K562 (cell line): ENCODE results near the gene SPTBN4. TPM values are rescaled to one million over a fixed set of nuclear protein-coding genes. Genes with fewer than 3 reads are reported as not detected.

ENCODE experiments used
- ATAC-seq: fragments of 200-7000 bp; cut with Tn5 transposase; 3 replicates; pipeline ENCODE4 v1.9.1; 2020; ENCODE audit warnings: moderate library complexity
- BruUV-seq: library from RNA; stranded (reverse); fragments of 400-500 nt; replicated peaks from 2 replicates; lab custom pipeline; 2021; lab: Mats Ljungman, UMichigan
- CTCF ChIA-PET: fragments of 300-600 bp; formaldehyde crosslinking; extraction: SDS; loops from one replicate; lab custom pipeline; 2021; ENCODE audit warnings: low intra/inter-chr PET ratio; lab: Yijun Ruan, JAX
- POLR2A ChIA-PET: fragments of 300-600, 350-650 bp; sonication (Branson Sonifier 250); formaldehyde crosslinking; extraction: SDS; loops from one replicate; lab custom pipeline; 2021; ENCODE audit warnings: antibody characterized with exemption, inconsistent platforms; lab: Yijun Ruan, JAX
- DNase-seq, 4 experiments: peaks; one replicate each; pipeline versions ENCODE4 v3.0.0 to v3.0.0-alpha.2; 2011 to 2018; ENCODE audit warnings: low spot score in 3 of 4, mixed read lengths in 3 of 4; ENCODE audit errors: extremely low read depth in 1 of 4
- FAIRE-seq: peaks from 2 replicates; lab custom pipeline; 2011; peaks lifted over from hg19 to GRCh38; lab: Jason Lieb, UNC
- H2AFZ ChIP-seq: 2 replicates; pipeline ENCODE4 v1.6.0; 2011; ENCODE audit warnings: low read depth, low read length, control low read depth, inconsistent platforms
- H3K27ac ChIP-seq: fragments of 200-600 bp; 3 replicates; pipeline ENCODE4 v1.8.0; 2011; ENCODE audit warnings: low read depth, mild to moderate bottlenecking, control low read depth, inconsistent platforms, low read length, moderate library complexity, mixed read lengths; ENCODE audit errors: extremely low read depth
- H3K27me3 ChIP-seq, 2 experiments: fragments of 300-600 bp in 1 of 2; 2 replicates in 1 of 2; 3 replicates in 1 of 2; pipeline versions ENCODE4 v1.6.0 to v1.8.0; 2011; ENCODE audit warnings: inconsistent platforms in 2 of 2, low read length in 2 of 2, mild to moderate bottlenecking in 1 of 2, mixed read lengths in 1 of 2, moderate library complexity in 1 of 2; ENCODE audit not compliant: control insufficient read depth in 2 of 2, insufficient read depth in 2 of 2
- H3K36me3 ChIP-seq: fragments of 300-600 bp; 3 replicates; pipeline ENCODE4 v1.8.0; 2011; ENCODE audit warnings: mild to moderate bottlenecking, low read length, inconsistent platforms; ENCODE audit not compliant: control insufficient read depth, insufficient read depth
- H3K4me1 ChIP-seq, 2 experiments: fragments of 200-600 bp in 1 of 2; replicated peaks in 1 of 2; 2 replicates in 1 of 2; 3 replicates in 1 of 2; pipeline versions ENCODE4 v1.5.1 to v1.8.0; 2011; ENCODE audit warnings: inconsistent platforms in 2 of 2, low read length in 2 of 2, mild to moderate bottlenecking in 1 of 2, mixed read lengths in 1 of 2, moderate library complexity in 1 of 2; ENCODE audit not compliant: control insufficient read depth in 2 of 2, insufficient read depth in 2 of 2
- H3K4me2 ChIP-seq: 2 replicates; pipeline ENCODE4 v1.6.1; 2011; ENCODE audit warnings: low read length, control low read depth, inconsistent platforms, mixed read lengths; ENCODE audit not compliant: insufficient read depth
- H3K4me3 ChIP-seq: fragments of 200-600 bp; sonication (generic), shearing (Covaris generic); 2 replicates; pipeline ENCODE4 v1.5.1; 2016; ENCODE audit warnings: control low read depth, inconsistent platforms
- H3K79me2 ChIP-seq: fragments of 200-600 bp; 3 replicates; pipeline ENCODE4 v1.8.0; 2011; ENCODE audit warnings: low read length, inconsistent platforms; ENCODE audit not compliant: control insufficient read depth, insufficient read depth
- H3K9ac ChIP-seq, 2 experiments: 2 replicates each; pipeline versions ENCODE4 v1.6.0 to v1.6.1; 2011; ENCODE audit warnings: low read depth in 2 of 2, low read length in 2 of 2, control low read depth in 1 of 2, inconsistent platforms in 1 of 2, mild to moderate bottlenecking in 1 of 2, mixed read lengths in 1 of 2; ENCODE audit not compliant: insufficient read depth in 1 of 2
- H3K9me1 ChIP-seq: one replicate; pipeline ENCODE4 v1.6.0; 2011; ENCODE audit warnings: inconsistent platforms, mild to moderate bottlenecking, low read length, moderate library complexity; ENCODE audit not compliant: control insufficient read depth, insufficient read depth
- H3K9me3 ChIP-seq: replicated peaks from 2 replicates; pipeline ENCODE4 v1.5.1; 2011; ENCODE audit warnings: low read depth, low read length, inconsistent platforms; ENCODE audit not compliant: control insufficient read depth, insufficient read depth
- H4K20me1 ChIP-seq: replicated peaks from 2 replicates; pipeline ENCODE4 v1.6.1; 2011; ENCODE audit warnings: low read length, inconsistent platforms, mixed read lengths; ENCODE audit not compliant: control insufficient read depth, insufficient read depth
- E2F8 ChIP-seq: fragments of 450-650 bp; IDR thresholded peaks from 2 replicates; pipeline ENCODE4 v1.7.1; 2018; ENCODE audit warnings: mild to moderate bottlenecking, low read depth; ENCODE audit not compliant: partially characterized antibody
- EP300 ChIP-seq: IDR thresholded peaks from 2 replicates; pipeline ENCODE4 v1.6.1; 2012; ENCODE audit warnings: low read length, improper control_type of control experiment
- ESRRB ChIP-seq: fragments of 250-450 bp; sonication (Bioruptor Pico); IDR thresholded peaks from 2 replicates; pipeline ENCODE4 v1.5.0; 2020; ENCODE audit warnings: mild to moderate bottlenecking, moderate library complexity, borderline replicate concordance
- KDM5B ChIP-seq: fragments of 200-600 bp; sonication (generic); IDR thresholded peaks from 2 replicates; pipeline ENCODE4 v1.6.1; 2012; ENCODE audit warnings: low read depth, mild to moderate bottlenecking, moderate library complexity, low read length, control low read depth, inconsistent platforms; ENCODE audit not compliant: insufficient replicate concordance
- PATZ1 ChIP-seq: fragments of 250-450 bp; sonication (Bioruptor Pico); IDR thresholded peaks from 2 replicates; pipeline ENCODE4 v1.5.0; 2020; ENCODE audit warnings: mild to moderate bottlenecking, borderline replicate concordance
- PHF20 ChIP-seq: fragments of 450-650 bp; IDR thresholded peaks from 2 replicates; pipeline ENCODE4 v1.6.1; 2018; ENCODE audit not compliant: partially characterized antibody
- POLR3A ChIP-seq: IDR thresholded peaks from 2 replicates; pipeline ENCODE4 v1.6.1; 2011; ENCODE audit warnings: borderline replicate concordance, mild to moderate bottlenecking, moderate library complexity; ENCODE audit not compliant: insufficient read length, insufficient read depth; ENCODE audit errors: extremely low read depth
- PREB ChIP-seq: sonication (generic); formaldehyde crosslinking; IDR thresholded peaks from 2 replicates; pipeline ENCODE4 v1.8.1; 2023; ENCODE audit warnings: mild to moderate bottlenecking, missing genetic modification reagents
- PYGO2 ChIP-seq: fragments of 450-650 bp; IDR thresholded peaks from 2 replicates; pipeline ENCODE4 v1.6.1; 2016; ENCODE audit warnings: mild to moderate bottlenecking, missing genetic modification characterization, moderate library complexity, missing compliant biosample characterization
- RBM34 ChIP-seq: fragments of 200-400 bp; formaldehyde crosslinking; IDR thresholded peaks from 2 replicates; pipeline ENCODE4 v1.6.1; 2018; ENCODE audit warnings: low read length, borderline replicate concordance; ENCODE audit not compliant: insufficient read depth
- SMAD4 ChIP-seq: fragments of 250-450 bp; sonication (Bioruptor Pico); conservative IDR thresholded peaks from 2 replicates; pipeline ENCODE4 v1.8.0; 2021; ENCODE audit warnings: inconsistent platforms, mild to moderate bottlenecking, moderate library complexity
- SMARCB1 ChIP-seq: IDR thresholded peaks from 2 replicates; pipeline ENCODE4 v1.6.1; 2011; ENCODE audit warnings: improper control_type of control experiment, low read depth; ENCODE audit not compliant: insufficient read length
- TCFL5 ChIP-seq: fragments of 250-450 bp; sonication (Bioruptor Pico); conservative IDR thresholded peaks from 2 replicates; pipeline ENCODE4 v1.6.1; 2021; ENCODE audit warnings: mild to moderate bottlenecking, moderate library complexity, matching md5 sums
- TEAD4 ChIP-seq, 2 experiments: sonication (generic) in 1 of 2; formaldehyde crosslinking in 1 of 2; IDR thresholded peaks; 2 replicates each; pipeline versions ENCODE4 v1.6.1 to v1.8.0; 2012 to 2022; ENCODE audit warnings: borderline replicate concordance in 1 of 2, inconsistent platforms in 1 of 2, low read length in 1 of 2, mild to moderate bottlenecking in 1 of 2, missing genetic modification reagents in 1 of 2
- ZNF511 ChIP-seq: sonication (generic); formaldehyde crosslinking; IDR thresholded peaks from 2 replicates; pipeline ENCODE4 v1.8.0; 2022; ENCODE audit warnings: mild to moderate bottlenecking, missing genetic modification reagents
- WGBS: fragments of 100-300 bp; shearing (Covaris generic); methylation state at CpG from one replicate; pipeline ENCODE4 v1.1.6; 2016; ENCODE audit warnings: low coverage, mixed read lengths; ENCODE audit not compliant: insufficient coverage; ENCODE audit errors: missing lambda C conversion rate; 5-methylcytosine and 5-hydroxymethylcytosine counted together
- in situ Hi-C: fragments of 300-500 bp; cut with MboI; formaldehyde crosslinking; loops from 4 replicates; pipeline ENCODE4 v1.15.0; 2018; ENCODE audit warnings: inconsistent platforms, mixed read lengths
- intact Hi-C: fragments of 100-400 bp; cut with micrococcal nuclease; formaldehyde crosslinking; loops from 2 replicates; pipeline ENCODE4 v1.14.2; 2022
- polyA plus RNA-seq, 8 experiments: library from polyadenylated mRNA; depleted of rRNA in 4 of 8; stranded (reverse) in 5 of 8; unstranded in 3 of 8; fragments of >200 nt; fragmentation: Nextera tagmentation in 2 of 8; fragmentation: Illumina TruSeq in 1 of 8; extraction: Ambion mirVana in 2 of 8; extraction: Trizol in 1 of 8; gene quantifications; 2 replicates each; pipeline versions ENCODE4 v1.2.1 to v1.2.3, GENCODE V29; 2011 to 2014; ENCODE audit warnings: inconsistent platforms in 1 of 8, missing spikeins in 1 of 8
- total RNA-seq, 7 experiments: library from RNA; depleted of rRNA in 6 of 7; stranded (reverse); fragments of >200 nt in 6 of 7; fragmentation: Illumina TruSeq in 2 of 7; extraction: Trizol in 2 of 7; gene quantifications; 2 replicates each; pipeline versions ENCODE4 v1.2.1 to v1.2.3, GENCODE V29; 2011 to 2021; ENCODE audit warnings: low replicate concordance in 1 of 7

SPTBN4 gene
- total and polyA plus RNA-seq, 9 of the 15 experiments (the other 6 are each of a cell fraction or from before 2014, with no cell fraction given) = 0.01 to 1.5 (median 0.86) TPM

GRCh38 chr19:40578442-40578908 lies 111.7 kb downstream of the SPTBN4 start:
- intact Hi-C loops = no loop called here
- Histone ChIP-seq H3K4me1 (peaks cover 17 to 45% of the 10 kb centered on the region in 2 experiments), H4K20me1 (no peaks in the 10 kb centered on the region), H3K9ac (no peak overlapping the region), H3K36me3 (peaks cover 21% of the 10 kb centered on the region; the same call in 1 of the 3 replicates), H3K9me3 (no peaks in the 10 kb centered on the region), H3K27ac (no peak overlapping the region), H3K4me3 (no peak overlapping the region), H3K27me3 (no peaks in the 10 kb centered on the region), H2AFZ (no peak overlapping the region), H3K9me1 (no peaks in the 10 kb centered on the region), H3K4me2 (peak overlapping the region; percentile 93; the same call in 1 of the 2 replicates), H3K79me2 (peaks cover 7% of the 10 kb centered on the region; the same call in 2 of the 3 replicates)
- in situ Hi-C loops = no loop called here
- 28% methylated on average over 12 of the region's 12 CpGs for WGBS
- ChIA-PET POLR2A (interaction anchor here (0.7 to 2.0 kb wide), 10 partner anchors 10 to 349 kb away, joined by 3 to 6 read pairs (median 4); partner anchors contain the start of gene LTBP4), CTCF (no interaction called here)
- FAIRE-seq = peak; percentile 98
- no TSS peak for BruUV-seq
- peak; percentile 89 for ATAC-seq
- DNase-seq = peak; percentile 76 to 90 (median 81)
- no peak for TF ChIP-seq SMAD4
- TF ChIP-seq POLR3A = no peak
- no peak for TF ChIP-seq TEAD4 (IDR thresholded peaks at IDR 0.05; ENCODE audit: low read length)
- TF ChIP-seq TEAD4 (CRISPR knock-in tag; IDR thresholded peaks at IDR 0.05; ENCODE audit: borderline replicate concordance) = no peak
- no peak for TF ChIP-seq ESRRB (CRISPR knock-in tag)
- no peak for TF ChIP-seq KDM5B
- peak; percentile 29 for TF ChIP-seq E2F8
- no peak for TF ChIP-seq EP300
- no peak for TF ChIP-seq SMARCB1
- TF ChIP-seq TCFL5 = no peak
- no peak for TF ChIP-seq PATZ1 (CRISPR knock-in tag)
- no peak for TF ChIP-seq ZNF511 (CRISPR knock-in tag)
- no peak for TF ChIP-seq PYGO2 (tag)
- no peak for TF ChIP-seq PREB (CRISPR knock-in tag)
- TF ChIP-seq PHF20 = no peak
- no peak for TF ChIP-seq RBM34
